Esophagus (tissue), 2 donors: Measurements from ENCODE around the gene SNX32. TPM values are rescaled to one million over a fixed set of nuclear protein-coding genes. Genes with fewer than 3 reads are reported as not detected.

ENCODE experiments used
- H3K27ac ChIP-seq, 2 donors: one replicate each; pipeline ENCODE4 v1.5.1; 2013; ENCODE audit warnings: low read depth in 2 of 2, mild to moderate bottlenecking in 2 of 2, inconsistent platforms in 1 of 2, low read length in 1 of 2, moderate library complexity in 1 of 2
- H3K27me3 ChIP-seq, 2 donors: one replicate each; pipeline ENCODE4 v1.6.1; 2013; ENCODE audit warnings: low read length in 2 of 2, control low read depth in 1 of 2, mild to moderate bottlenecking in 1 of 2; ENCODE audit not compliant: insufficient read depth in 2 of 2, control insufficient read depth in 1 of 2
- H3K36me3 ChIP-seq, 2 donors: one replicate each; pipeline ENCODE4 v1.6.1; 2013; ENCODE audit warnings: low read length in 1 of 2; ENCODE audit not compliant: control insufficient read depth in 2 of 2, insufficient read depth in 2 of 2
- H3K4me1 ChIP-seq, 2 donors: one replicate each; pipeline ENCODE4 v1.6.1; 2013; ENCODE audit warnings: low read length in 1 of 2; ENCODE audit not compliant: control insufficient read depth in 2 of 2, insufficient read depth in 2 of 2
- H3K4me3 ChIP-seq, 2 donors: one replicate each; pipeline ENCODE4 v1.5.1; 2013; ENCODE audit warnings: low read length in 2 of 2, mild to moderate bottlenecking in 2 of 2, low read depth in 1 of 2, moderate library complexity in 1 of 2
- H3K9me3 ChIP-seq, 2 donors: one replicate each; pipeline ENCODE4 v1.6.1; 2013; ENCODE audit warnings: mild to moderate bottlenecking in 2 of 2, low read depth in 1 of 2, low read length in 1 of 2, moderate library complexity in 1 of 2; ENCODE audit not compliant: control insufficient read depth in 2 of 2, insufficient read depth in 1 of 2
- WGBS, 2 donors: extraction: QIAGEN DNeasy Blood & Tissue Kit; methylation state at CpG; one replicate each; pipeline ENCODE4 v1.1.7; 2013; 5-methylcytosine and 5-hydroxymethylcytosine counted together
- polyA plus RNA-seq, 2 donors: library from polyadenylated mRNA; stranded (reverse); fragments of 200-250 nt; gene quantifications; one replicate each; pipeline ENCODE4 v1.2.3, GENCODE V29; 2013
- donor health status: healthy with polysubstance abuse.
- donor health status: Bipolar disorder and iron deficiency.

Gene SNX32
- polyA plus RNA-seq, 2 donors: 0.15 to 0.47 TPM

- H3K27ac ChIP-seq: no peak overlapping the region
- H3K9me3 ChIP-seq: peaks cover 0 to 3% of the 10 kb centered on the region in 2 donors
- no peaks in the 10 kb centered on the region for H3K27me3 ChIP-seq
- peaks cover 12 to 31% of the 10 kb centered on the region in 2 donors for H3K36me3 ChIP-seq
- no peaks in the 10 kb centered on the region for H3K4me1 ChIP-seq
- H3K4me3 ChIP-seq: no peak overlapping the region
- 45 to 58% methylated on average over 16 of the region's 16 CpGs for WGBS, 2 donors
Measured at GRCh38 chr11:65849771-65850216, 16.0 kb downstream of the SNX32 start.

- H3K9me3 ChIP-seq: peaks cover 0 to 3% of the 10 kb centered on the region in 2 donors
- H3K27ac ChIP-seq: no peak overlapping the region
- peaks cover 18 to 38% of the 10 kb centered on the region in 2 donors for H3K36me3 ChIP-seq
- H3K4me1 ChIP-seq: peaks cover 0 to 2% of the 10 kb centered on the region in 2 donors
- H3K27me3 ChIP-seq: no peaks in the 10 kb centered on the region
- 74 to 82% methylated on average over 20 of the region's 20 CpGs for WGBS, 2 donors
- no peak overlapping the region for H3K4me3 ChIP-seq
Measured at GRCh38 chr11:65850217-65851082, 16.7 kb downstream of the SNX32 start.

DNA sequence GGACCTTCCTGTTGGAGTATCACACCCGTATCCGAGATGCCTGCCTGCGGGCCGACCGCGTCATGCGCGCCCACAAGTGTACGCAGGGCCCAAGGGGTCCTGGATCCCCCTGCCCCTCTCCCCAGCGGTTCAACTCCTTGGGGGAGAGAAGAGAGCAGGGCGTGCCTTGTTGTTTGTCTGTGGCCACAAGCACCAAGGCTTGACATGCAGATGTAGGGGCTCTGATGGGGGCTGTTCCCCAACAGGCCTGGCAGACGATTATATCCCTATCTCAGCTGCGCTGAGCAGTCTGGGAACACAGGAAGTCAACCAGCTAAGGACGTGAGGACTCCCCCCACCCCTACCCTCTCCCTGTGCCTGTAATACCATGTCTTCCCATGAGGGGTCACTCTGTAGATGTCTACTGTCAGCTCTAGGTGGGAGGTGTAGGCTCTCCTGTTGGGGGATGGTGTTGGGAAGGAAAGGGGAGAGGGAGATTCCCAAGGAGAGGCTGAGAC is 17.4 kb downstream of the SNX32 start:
- no peak overlapping the region for H3K27ac ChIP-seq
- H3K4me1 ChIP-seq: peaks cover 0 to 4% of the 10 kb centered on the region in 2 donors
- no peak overlapping the region for H3K4me3 ChIP-seq
- no peaks in the 10 kb centered on the region for H3K27me3 ChIP-seq
- peaks cover 23 to 44% of the 10 kb centered on the region in 2 donors for H3K36me3 ChIP-seq
- WGBS, 2 donors: 88 to 90% methylated on average over 14 of the region's 14 CpGs
- peaks cover 0 to 3% of the 10 kb centered on the region in 2 donors for H3K9me3 ChIP-seq

DNA sequence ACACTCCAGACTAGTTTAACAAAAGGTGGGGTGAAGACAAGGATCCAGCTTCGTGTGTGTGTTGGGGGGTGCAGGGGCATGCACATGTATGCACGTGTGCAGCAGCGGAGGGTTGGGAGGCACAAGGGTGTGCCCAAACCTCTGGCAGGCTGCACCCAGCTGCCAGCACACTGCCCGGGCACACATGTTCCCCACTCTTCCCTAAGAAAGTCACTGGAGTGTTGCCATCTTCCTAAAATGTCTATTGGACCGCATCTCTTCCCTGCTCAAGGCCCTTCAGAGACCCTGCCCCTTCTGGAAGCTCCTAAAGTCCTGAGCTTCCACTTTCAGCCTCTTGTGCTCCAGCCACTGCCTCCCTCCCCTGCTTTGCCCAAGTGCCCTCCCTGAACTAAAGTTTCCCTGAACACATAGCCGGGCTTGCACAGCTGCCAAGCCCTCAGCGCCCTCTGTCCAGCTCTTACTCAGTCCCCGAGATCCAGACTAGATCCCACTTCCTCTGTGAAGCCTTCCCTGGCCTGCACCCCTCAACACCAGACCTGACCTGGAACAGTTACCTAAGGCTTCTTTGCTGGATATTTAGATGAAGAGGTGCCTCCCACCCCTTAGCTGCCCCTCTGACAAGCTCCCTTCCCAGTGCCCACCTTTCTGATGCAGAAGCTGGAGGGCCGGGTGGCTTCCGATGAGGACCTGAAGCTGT is 18.2 kb downstream of the SNX32 start:
- H3K4me1 ChIP-seq: peaks cover 4% of the 10 kb centered on the region in 2 donors
- H3K27me3 ChIP-seq: no peaks in the 10 kb centered on the region
- H3K27ac ChIP-seq: no peak overlapping the region
- WGBS, 2 donors: 80 to 88% methylated on average over 10 of the region's 10 CpGs
- H3K9me3 ChIP-seq: peaks cover 0 to 3% of the 10 kb centered on the region in 2 donors
- no peak overlapping the region for H3K4me3 ChIP-seq
- peaks cover 23 to 45% of the 10 kb centered on the region in 2 donors for H3K36me3 ChIP-seq

GRCh38 chr11:65852508-65853245 is 18.9 kb downstream of the SNX32 start:
- no peaks in the 10 kb centered on the region for H3K27me3 ChIP-seq
- H3K36me3 ChIP-seq: peaks cover 23 to 45% of the 10 kb centered on the region in 2 donors
- peaks cover 0 to 3% of the 10 kb centered on the region in 2 donors for H3K9me3 ChIP-seq
- H3K27ac ChIP-seq: no peak overlapping the region
- H3K4me1 ChIP-seq: peaks cover 4% of the 10 kb centered on the region in 2 donors
- 86 to 90% methylated on average over 33 of the region's 33 CpGs for WGBS, 2 donors
- H3K4me3 ChIP-seq: no peak overlapping the region

GRCh38 chr11:65853246-65853979 is 19.6 kb downstream of the SNX32 start:
- H3K4me1 ChIP-seq: peaks cover 4% of the 10 kb centered on the region in 2 donors
- 87 to 96% methylated on average over 6 of the region's 6 CpGs for WGBS, 2 donors
- no peak overlapping the region for H3K4me3 ChIP-seq
- H3K36me3 ChIP-seq: peaks cover 23 to 45% of the 10 kb centered on the region in 2 donors
- no peak overlapping the region for H3K27ac ChIP-seq
- H3K9me3 ChIP-seq: peaks cover 0 to 3% of the 10 kb centered on the region in 2 donors
- no peaks in the 10 kb centered on the region for H3K27me3 ChIP-seq

DNA sequence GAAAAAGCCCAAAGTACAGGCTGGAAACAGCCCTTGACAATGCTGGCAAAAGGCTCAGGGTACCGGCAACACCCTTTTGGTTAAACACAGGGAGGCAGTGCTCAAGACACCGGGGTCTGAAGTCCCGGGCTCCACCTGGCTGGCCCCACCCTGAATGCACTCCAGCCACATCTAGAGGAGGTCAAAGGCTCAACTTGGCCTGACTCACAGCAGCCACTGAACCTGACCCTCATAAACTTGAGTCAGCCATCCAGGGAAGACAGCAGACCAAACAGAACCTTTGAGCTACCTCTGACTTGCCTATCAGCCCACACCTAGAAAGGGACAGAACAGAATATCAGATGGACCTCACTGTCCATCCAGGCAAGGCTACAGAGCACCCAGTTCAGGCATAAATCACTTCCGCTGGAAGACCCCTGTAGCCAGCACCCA is 20.4 kb downstream of the SNX32 start:
- WGBS, 2 donors: 73 to 85% methylated on average over 4 of the region's 4 CpGs
- peaks cover 4% of the 10 kb centered on the region in 2 donors for H3K4me1 ChIP-seq
- H3K9me3 ChIP-seq: peaks cover 0 to 3% of the 10 kb centered on the region in 2 donors
- H3K4me3 ChIP-seq: no peak overlapping the region
- H3K27ac ChIP-seq: no peak overlapping the region
- peaks cover 23 to 45% of the 10 kb centered on the region in 2 donors for H3K36me3 ChIP-seq
- H3K27me3 ChIP-seq: no peaks in the 10 kb centered on the region

GRCh38 chr11:65854852-65855837 is 21.4 kb downstream of the SNX32 start:
- 73 to 75% methylated on average over 15 of the region's 15 CpGs for WGBS, 2 donors
- H3K27ac ChIP-seq: no peak overlapping the region

More at GRCh38 chr11:65854852-65855837, 21.4 kb downstream of the SNX32 start:
- H3K4me1 ChIP-seq: peaks cover 4% of the 10 kb centered on the region in 2 donors
- H3K27me3 ChIP-seq: no peaks in the 10 kb centered on the region
- H3K9me3 ChIP-seq: peaks cover 0 to 3% of the 10 kb centered on the region in 2 donors
- no peak overlapping the region for H3K4me3 ChIP-seq
- peaks cover 23 to 45% of the 10 kb centered on the region in 2 donors for H3K36me3 ChIP-seq
